ENCODE measurements around the gene CNPPD1.
A peak's percentile ranks its signal among the peaks of the same experiment; 100 is the strongest.
"Not testable (repeated sequence)": the region's sequence is repeated elsewhere in the genome, so short reads cannot be mapped to it uniquely, and the experiment has no call there.

CNPPD1 gene

DNA sequence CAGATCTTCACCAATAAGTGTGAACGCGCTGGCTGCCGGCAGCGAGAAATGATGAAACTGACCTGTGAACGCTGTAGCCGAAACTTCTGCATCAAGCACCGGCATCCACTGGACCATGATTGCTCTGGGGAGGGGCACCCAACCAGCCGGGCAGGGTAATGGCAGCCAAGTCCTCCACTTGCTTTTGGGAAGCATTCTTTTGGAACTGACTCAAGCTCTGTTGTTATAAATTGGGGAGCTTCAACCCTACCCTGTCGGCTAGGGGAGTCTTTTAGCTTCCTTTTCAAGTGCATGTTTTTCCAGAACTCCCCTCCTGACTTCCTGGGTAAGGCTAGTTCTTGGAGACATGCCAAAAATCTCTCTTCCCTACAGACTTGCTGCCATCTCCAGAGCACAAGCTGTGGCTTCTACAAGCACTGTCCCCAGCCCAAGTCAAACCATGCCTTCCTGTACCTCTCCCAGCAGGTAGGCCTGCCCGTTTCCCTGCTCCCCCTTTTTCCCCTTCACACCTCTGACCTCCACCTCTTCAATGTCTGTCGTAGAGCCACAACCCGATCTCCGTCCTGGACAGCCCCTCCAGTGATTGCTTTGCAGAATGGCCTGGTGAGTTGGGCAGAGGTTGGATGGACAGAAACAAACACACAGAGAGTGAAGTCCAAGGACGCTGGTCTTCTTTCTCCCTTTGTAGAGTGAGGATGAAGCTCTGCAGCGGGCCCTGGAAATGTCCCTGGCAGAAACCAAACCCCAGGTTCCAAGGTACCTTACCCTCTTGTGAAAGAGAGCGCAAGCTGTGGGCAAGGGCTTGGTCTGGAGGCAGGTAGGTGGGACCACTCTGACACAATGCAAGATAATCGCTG lies 31.4 kb upstream of the CNPPD1 start:
- DNase-seq (ENCODE audit: low read depth): no peak

DNA sequence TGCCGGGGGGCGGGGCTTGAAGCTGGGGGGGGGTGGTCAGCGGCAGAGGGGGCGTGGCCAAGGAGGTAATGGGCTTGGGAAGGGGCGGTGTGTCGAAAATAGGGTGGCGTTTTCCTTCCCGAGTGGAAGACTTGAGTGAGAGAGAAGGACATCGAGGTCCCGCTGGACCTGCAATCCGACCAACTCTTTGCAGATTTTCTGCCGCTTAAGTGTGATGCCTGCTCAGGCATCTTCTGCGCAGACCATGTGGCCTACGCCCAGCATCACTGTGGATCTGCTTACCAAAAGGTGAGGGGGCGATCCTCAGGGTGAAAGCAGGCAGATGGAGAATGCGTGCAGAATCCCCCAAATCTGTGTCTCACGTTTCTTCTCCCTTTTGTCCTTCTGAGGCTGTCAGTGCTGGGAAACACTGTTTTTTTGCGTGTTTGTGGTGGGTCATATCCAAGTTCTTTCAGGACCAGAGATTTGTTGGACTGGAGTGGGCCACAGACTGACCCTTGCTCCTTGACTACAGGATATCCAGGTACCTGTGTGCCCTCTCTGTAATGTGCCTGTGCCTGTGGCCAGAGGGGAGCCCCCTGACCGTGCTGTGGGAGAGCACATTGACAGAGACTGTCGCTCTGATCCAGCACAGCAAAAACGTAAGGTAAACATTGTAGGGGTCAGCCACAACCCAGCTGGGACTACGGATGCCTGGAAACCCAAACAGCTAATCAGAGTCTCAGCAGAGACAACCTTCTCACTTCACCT lies 30.6 kb upstream of the CNPPD1 start:
- no peak for DNase-seq (ENCODE audit: low read depth)

DNA sequence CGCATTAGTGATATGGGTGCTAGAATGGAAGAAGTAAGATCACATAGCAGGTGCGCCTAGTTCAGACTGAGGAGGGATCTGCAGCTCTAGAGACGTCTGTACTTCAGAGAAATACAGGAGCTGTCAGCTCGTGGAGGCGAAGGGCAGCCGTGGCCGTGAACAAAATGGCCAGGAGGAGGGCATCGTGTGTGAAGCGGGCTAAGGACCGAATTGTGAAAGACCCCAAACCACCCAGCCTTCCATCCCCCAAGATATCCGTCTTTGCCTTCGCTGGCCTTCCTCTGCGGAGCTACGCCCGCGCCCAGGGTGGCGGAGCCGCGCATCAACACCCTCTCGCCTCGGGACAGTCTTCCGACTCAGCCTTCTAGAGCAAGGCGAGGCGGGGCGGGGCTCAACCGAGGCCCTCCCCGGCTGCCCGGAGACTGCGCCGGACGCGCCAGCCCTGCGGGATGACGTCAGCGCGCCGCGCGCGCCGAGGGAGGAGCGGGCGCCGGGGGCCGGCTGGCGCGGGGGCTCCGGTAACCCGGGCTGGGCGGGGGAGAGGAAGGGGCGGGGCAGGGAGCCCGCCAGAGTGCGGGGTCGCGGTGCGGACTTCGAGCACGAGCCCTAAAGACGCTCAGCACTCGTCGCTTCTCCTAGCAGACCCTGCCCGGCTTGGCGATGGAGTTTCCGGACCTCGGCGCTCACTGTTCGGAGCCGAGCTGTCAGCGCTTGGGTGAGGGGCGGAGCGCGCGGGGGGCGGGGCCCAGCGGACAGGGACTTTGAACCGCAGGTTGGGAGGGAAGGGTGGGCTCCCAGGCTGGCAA lies 29.8 kb upstream of the CNPPD1 start, which contains the start of gene ZFAND2B:
Gene ZFAND2B (plus strand): TSS at position 455 of the 806 bp plus-strand sequence. CDS start 206 bp downstream, at position 661.
- peak; percentile 92 for DNase-seq (ENCODE audit: low read depth)

DNA sequence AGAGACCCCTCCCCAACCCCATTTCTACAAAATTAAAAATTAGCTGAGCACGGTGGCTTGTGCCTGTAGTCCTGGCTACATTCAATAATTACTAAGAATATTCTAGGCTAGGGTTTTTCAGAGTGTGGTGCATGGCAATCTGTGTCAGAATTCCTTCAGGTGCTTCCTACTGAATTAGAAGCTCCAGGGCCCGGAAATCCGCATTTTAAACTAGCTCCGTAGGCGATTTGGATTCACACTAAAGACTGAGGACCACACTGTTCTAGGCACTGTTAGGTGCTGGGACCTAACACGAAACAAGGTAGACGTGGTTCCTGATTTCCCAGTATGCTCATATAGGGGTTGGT lies 29.2 kb upstream of the CNPPD1 start:
- no peak for DNase-seq (ENCODE audit: low read depth)

DNA sequence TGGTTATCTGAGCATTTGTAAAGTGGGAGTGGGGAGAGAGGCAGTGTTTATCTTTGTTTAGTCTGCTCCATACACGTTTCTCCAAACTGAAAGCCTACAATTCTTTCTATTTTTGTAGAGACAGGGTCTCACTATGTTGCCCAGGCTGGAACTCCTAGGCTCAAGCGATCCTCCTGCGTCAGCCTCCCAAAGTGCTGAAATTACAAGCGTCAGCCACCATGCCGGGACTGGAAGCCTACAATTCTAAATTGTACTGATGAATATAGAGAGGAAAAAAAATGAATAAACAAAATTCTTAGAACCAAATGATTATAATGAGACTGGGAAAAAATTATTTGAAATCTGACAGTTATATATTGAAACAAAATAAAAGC lies 28.4 kb upstream of the CNPPD1 start:
- DNase-seq (ENCODE audit: low read depth): no peak

DNA sequence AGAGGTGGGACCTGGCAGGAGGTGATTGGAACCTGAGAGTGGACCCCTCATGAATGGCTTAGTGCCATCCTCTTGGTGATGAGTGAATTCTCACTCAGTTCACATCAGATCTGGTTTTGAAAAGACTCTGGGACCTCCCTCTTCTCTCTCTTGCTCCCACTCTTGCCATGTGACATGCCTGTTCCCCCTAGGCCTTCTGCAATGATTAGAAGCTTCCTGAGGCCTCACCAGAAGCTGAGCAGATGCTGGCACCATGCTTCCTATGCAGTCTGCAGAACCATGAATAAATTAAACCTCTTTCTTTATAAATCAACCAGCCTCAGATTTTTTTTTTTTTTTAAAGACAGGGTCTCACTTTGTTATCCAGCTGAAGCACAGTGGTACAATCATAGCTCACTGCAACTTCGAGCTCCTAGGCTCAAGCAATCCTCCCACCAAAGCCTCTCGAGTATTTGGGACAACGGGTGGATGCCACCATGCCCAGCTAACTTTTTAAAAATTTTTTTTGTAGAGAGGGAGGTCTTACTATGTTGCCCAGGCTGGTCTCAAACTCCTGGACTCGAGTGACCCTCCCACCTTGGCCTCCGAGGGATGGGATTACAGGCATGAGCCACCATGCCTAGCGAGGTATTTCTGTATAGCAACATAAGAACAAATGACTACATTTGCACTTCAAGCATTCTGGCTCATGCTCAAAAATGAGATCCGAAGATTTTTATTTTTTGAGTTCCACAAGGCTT lies 27.9 kb upstream of the CNPPD1 start:
- DNase-seq (ENCODE audit: low read depth): no peak

DNA sequence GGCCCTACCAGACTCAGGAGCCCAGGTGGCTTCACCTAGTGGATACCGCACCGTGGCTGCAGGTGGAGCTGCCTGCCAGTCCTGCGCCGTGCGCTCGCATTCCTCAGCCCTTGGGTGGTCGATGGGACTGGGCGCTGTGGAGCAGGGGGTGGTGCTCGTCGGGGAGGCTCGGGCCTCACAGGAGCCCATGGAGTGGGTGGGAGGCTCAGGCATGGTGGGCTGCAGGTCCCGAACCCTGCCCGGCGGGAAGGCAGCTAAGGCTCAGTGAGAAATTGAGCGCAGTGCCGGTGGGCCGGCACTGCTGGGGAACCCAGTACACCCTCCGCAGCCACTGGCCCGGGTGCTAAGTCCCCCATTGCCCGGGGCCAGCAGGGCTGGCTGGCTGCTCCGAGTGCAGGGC lies 24.6 kb upstream of the CNPPD1 start:
- not testable (repeated sequence) for DNase-seq (ENCODE audit: low read depth)

DNA sequence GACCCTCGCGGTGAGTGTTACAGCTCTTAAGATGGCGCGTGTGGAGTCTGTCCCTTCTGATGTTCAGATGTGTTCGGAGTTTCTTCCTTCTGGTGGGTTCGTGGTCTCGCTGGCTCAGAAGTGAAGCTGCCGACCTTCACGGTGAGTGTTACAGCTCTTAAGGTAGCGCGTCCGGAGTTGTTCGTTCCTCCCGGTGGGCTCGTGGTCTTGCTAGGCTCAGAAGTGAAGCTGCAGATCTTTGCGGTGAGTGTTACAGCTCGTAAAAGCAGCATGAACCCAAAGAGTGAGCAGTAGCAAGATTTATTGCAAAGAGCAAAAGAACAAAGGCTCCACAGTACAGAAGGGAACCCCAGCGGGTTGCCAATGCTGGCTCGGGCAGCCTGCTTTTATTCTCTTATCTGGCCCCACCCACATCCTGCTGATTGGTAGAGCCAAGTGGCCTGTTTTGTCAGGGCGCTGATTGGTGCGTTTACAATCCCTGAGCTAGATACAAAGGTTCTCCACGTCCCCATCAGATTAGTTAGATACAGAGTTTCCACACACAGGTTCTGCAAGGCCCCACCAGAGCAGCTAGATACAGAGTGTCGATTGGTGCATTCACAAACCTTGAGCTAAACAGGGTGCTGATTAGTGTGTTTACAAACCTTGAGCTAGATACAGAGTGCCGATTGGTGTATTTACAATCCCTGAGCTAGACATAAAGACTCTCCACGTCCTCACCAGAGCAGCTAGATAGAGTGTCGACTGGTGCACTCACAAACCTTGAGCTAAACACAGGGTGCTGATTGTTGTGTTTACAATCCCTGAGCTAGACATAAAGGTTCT lies 24.0 kb upstream of the CNPPD1 start:
- not testable (repeated sequence) for DNase-seq (ENCODE audit: low read depth)

DNA sequence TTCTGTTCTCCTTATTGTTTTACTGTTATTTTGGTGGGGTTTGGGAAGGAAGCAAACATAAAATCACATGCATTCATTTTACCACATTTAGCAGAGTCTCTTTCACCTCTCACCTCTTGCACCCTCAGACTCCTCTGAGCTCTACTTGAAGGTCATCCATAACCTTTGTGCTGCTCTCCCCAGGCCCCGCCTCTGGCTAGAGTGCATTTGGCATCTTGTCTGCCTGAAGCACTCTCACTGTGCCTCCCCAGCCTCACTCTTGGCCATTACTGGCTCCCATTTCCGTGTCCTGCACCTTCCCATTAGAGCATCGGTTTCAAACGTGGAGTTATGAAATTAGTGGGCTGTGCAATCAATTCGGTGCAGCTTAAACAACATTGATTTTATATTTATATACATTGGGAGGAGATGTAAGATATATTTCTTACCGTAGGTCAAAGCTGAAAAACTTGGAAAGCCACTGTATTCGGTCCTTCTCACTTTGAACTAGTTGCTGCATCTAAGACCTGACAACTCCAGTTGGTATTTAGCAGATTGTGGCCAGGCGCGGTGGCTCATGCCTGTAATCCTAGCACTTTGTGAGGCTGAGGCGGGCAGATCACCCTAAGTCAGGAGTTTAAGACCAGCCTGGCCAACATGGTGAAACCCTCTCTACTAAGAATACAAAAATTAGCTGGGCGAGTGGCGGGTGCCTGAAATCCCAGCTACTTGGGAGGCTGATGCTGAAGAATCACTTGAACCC lies 22.9 kb upstream of the CNPPD1 start:
- DNase-seq (ENCODE audit: low read depth): no peak

DNA sequence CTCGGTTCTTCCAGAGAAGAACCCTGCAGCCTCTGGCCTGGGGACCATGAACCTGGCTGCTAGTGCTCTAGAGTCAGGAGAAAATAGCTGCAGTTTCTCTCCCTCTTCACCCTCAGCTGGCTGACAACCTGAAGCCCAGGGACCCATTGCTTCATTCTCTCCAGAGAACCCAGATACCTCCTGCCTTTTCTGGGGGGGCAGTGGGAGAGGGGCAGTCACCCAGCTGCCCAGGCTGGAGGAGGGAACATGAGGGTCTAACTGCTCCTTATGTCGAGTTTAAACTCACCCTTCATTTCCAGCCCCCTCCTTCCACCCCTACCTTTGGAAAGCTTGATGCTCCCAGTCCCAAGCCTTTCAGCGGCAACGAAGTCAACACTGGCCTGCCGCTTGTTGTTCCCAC lies 22.2 kb upstream of the CNPPD1 start:
- DNase-seq (ENCODE audit: low read depth): no peak

DNA sequence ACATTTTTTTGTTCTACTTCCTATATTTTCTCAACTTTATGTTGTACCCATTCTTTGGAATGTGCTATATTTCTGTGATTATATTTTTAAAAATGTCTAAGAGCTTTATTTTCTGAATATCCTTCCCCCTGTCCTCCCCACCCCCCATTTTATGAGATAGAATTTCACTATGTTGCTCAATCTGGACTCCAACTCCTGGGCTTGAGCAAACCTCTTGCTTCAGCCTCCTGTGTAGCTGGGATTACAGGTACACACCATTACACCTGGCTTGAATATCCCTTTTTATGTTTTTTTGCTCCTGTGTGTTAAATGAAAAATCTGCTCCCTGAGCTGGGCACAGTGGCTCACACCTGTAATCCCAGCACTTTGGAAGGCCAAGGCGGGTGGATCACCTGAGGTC lies 20.7 kb upstream of the CNPPD1 start:
- DNase-seq (ENCODE audit: low read depth): no peak

DNA sequence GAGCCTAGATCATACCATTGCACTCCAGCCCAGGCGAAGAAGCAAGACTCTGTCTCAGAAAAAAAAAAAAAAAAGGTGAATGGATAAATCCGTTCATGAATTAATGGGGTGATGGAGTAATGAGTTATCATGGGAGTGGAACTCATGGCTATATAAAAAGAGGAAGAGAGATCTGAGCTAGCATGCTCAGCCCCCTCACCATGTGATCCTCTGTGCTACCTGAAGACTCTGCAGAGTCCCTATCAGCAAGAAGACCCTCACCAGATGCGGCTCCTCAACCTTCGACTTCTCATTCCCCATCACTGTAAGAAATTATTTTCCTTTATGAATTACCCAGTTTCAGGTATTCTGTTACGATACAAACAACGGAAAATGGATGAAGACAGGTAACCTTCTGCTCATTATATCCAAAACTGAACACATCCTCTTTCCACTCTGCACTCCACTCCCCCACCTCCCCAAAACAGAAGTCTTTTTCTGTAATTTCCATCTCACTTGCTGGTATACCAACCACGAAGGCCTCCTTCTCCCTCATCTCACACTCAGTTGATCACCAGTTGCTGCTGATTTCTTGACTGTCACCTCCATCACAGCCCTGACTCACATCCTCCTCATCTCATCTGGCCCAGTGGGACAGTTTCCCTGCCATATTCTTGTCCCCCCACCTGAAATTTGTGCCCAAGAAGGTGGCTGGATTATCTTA lies 10.2 kb upstream of the CNPPD1 start:
- DNase-seq (ENCODE audit: low read depth): no peak

DNA sequence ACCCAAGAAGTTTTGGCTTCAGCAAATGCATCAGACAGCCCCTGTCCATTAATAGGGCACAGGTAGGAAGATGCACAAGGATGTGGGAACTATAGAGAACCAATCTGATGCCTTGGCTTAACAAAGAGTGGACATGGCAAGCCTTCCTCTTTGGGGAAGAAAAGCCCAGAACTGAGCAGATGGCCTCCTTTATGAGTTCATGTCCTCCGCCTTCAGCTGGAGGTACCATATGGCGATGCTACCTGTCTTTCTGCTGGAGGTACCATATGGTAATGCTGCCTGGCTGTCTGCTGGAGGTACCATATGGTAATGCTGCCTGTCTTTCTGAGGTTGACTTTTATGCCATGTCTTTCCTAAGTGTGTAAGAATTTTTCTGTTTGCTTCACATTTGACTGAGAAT lies 7.4 kb upstream of the CNPPD1 start:
- no peak for DNase-seq (ENCODE audit: low read depth)

DNA sequence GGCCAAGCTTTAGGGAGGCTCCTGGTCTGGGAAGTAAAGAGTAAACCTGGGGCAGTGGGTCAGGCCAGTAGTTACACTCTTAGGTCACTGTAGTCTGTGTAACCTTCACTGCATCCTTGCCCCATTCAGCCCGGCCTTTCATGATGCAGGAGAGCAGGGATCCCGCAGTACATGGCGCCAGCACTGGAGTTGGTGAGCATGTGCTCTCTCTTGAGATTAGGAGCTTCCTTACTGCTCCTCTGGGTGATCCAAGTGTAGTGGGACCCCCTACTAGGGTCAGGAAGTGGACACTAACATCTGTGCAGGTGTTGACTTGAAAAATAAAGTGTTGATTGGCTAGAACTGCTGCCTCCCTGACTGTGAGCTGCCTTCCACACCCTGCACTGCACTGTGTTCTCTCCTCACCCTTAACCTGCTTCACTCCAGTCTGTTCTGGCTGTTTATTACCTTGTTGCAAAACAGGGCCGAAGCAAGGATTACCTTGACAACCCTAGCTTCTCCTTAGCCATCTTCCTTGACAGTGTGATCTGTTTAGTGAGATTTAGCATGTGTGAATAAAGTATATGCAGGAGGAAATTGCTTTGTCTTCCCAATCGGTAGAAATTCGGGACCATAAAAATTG lies 6.5 kb upstream of the CNPPD1 start:
- no peak for DNase-seq (ENCODE audit: low read depth)

DNA sequence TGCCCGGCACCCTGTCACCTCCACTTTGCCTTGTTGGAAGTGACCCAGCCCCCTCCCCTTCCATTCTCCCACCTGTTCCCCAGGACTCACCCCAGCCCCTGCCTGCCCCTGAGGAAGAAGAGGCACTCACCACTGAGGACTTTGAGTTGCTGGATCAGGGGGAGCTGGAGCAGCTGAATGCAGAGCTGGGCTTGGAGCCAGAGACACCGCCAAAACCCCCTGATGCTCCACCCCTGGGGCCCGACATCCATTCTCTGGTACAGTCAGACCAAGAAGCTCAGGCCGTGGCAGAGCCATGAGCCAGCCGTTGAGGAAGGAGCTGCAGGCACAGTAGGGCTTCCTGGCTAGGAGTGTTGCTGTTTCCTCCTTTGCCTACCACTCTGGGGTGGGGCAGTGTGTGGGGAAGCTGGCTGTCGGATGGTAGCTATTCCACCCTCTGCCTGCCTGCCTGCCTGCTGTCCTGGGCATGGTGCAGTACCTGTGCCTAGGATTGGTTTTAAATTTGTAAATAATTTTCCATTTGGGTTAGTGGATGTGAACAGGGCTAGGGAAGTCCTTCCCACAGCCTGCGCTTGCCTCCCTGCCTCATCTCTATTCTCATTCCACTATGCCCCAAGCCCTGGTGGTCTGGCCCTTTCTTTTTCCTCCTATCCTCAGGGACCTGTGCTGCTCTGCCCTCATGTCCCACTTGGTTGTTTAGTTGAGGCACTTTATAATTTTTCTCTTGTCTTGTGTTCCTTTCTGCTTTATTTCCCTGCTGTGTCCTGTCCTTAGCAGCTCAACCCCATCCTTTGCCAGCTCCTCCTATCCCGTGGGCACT lies 5.8 kb upstream of the CNPPD1 start:
- no peak for DNase-seq (ENCODE audit: low read depth)

DNA sequence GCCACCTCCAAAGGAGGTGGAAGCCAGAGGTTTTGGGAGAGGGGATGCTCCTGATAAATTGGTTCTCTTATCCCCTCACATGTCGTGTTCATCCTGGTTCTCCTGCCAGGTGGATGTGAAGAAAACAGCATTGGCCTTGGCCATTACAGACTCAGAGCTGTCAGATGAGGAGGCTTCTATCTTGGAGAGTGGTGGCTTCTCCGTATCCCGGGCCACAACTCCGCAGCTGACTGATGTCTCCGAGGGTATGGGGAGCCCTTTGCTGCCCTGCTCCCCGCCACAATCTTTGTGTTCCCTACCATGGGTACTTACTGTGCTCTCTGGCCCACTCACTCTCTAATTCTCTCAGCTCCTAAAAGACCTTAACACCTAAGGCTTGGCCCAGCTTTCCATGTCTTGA lies 4.8 kb upstream of the CNPPD1 start:
- DNase-seq (ENCODE audit: low read depth): no peak

DNA sequence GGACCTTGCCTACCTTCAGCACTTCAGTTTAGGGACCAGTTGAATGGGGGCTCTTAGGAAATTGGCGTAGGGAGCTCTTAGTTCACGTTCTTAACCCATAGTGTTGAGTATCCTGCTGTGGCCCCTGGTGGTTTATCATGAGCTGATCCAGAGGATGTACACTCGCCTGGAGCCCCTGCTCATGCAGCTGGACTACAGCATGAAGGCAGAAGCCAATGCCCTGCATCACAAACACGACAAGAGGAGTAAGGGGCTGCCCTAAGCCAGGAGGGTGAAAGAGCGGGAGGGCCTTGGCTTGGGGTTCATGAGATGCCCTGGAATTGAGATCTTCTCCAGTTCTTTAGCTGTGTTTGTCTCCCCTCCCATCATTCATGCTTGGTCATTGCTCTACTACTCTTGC lies 4.2 kb upstream of the CNPPD1 start:
- DNase-seq (ENCODE audit: low read depth): no peak
